ENCODE results near the gene GAGE2A.
"Not testable (repeated sequence)": the region's sequence is repeated elsewhere in the genome, so short reads cannot be mapped to it uniquely, and the experiment has no call there.

- TF ChIP-seq ETV6 (CRISPR knock-in tag; IDR thresholded peaks at IDR 0.05); ATF6 (CRISPR knock-in tag; IDR thresholded peaks at IDR 0.05); CTCF (IDR thresholded peaks at IDR 0.05); RELA (CRISPR knock-in tag; IDR thresholded peaks at IDR 0.05; ENCODE audit: borderline replicate concordance); IRF1 (CRISPR knock-in tag; IDR thresholded peaks at IDR 0.05); ZNF512 (CRISPR knock-in tag; IDR thresholded peaks at IDR 0.05; ENCODE audit: borderline replicate concordance); ZNF317 (CRISPR knock-in tag; IDR thresholded peaks at IDR 0.05; ENCODE audit: borderline replicate concordance, low read depth): not testable (repeated sequence)
These were observed 19.2 kb upstream of the GAGE2A start, which contains the start of gene GAGE12G for GRCh38 chrX:49570100-49570499.

Data from WTC11 (cell line).